GM12872 (cell line): ENCODE measurements around the gene LIX1.

Experiments used
- CTCF ChIP-seq: IDR thresholded peaks from 3 replicates; pipeline ENCODE4 v1.5.1; 2011; ENCODE audit warnings: low read depth, mild to moderate bottlenecking, low read length, moderate library complexity; ENCODE audit not compliant: insufficient read depth

LIX1 gene

GRCh38 chr5:97136475-97136874 lies 5.9 kb downstream of the LIX1 start:
- no peak for TF ChIP-seq CTCF

DNA sequence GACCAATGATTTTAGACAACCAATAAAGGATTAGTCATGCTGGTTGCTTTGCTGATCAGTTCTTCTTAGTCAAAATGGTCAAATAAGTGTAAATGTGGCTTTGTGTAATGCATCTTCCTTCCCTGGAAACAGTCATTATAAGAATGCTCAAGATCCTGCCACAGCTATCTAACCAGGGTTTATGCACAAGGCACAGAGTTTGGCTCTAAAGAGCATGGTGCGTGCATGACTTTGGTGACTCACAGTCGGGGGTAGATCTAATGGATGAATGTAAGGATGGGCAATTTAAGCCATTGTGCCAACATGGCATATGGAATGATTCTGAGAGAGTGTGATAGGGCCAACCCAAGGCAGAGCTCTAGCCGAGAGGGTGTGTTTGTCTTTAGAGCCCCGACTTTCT lies 6.5 kb downstream of the LIX1 start:
- TF ChIP-seq CTCF: no peak

DNA sequence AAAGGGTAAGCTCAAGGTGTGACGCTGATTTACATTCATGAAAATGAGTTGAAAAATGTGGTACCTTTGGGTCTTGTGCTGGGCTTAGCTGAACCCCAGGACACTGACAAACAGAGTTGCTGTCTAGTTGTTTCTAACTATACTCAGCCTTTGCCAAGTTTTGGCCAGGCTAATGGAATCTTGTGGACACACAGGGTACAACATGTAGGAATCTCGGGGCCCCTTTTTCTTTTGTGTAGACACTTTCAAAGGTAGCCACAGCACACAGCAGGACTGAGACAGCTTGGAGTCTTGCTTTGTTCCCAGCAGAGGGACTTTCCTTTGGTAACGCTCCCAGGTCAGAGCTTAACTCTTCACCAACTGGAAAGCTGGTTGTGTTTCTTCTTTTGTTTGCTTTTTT lies 7.8 kb downstream of the LIX1 start:
- no peak for TF ChIP-seq CTCF

GRCh38 chr5:97133101-97133500 lies 9.3 kb downstream of the LIX1 start:
- no peak for TF ChIP-seq CTCF

DNA sequence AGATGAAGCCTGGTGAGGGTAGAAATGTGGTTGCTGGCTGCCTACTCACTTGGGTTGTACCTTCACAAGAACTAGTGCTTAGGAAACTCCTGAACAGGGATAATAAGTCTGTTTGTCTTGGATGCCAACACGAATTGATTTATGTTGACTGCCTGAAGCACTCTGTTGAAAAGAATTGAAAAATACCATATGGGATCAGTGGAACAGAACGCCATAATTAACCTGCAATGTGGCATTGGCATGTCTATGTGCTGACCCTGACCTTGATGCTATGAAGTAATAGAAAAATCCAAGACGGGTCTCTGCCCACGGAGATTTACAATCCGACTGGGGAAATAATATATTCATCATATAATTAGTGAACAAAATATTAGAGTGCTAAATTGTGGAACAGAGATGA lies 10.5 kb downstream of the LIX1 start:
- TF ChIP-seq CTCF: no peak

GRCh38 chr5:97131139-97131710 lies 11.2 kb downstream of the LIX1 start:
- no peak for TF ChIP-seq CTCF

- TF ChIP-seq CTCF: no peak
Observed at GRCh38 chr5:97127727-97128126, 14.7 kb downstream of the LIX1 start.

GRCh38 chr5:97125125-97125683 lies 17.2 kb downstream of the LIX1 start:
- TF ChIP-seq CTCF: no peak
